Measurements from ENCODE around the gene RAB3C.
A peak's percentile ranks its signal among the peaks of the same experiment; 100 is the strongest.
"Not testable (repeated sequence)": the region's sequence is repeated elsewhere in the genome, so short reads cannot be mapped to it uniquely, and the experiment has no call there.

Gene RAB3C

GRCh38 chr5:58564043-58564832 is 18.6 kb upstream of the RAB3C start:
- not testable (repeated sequence) for H3K9ac ChIP-seq (ENCODE audit: insufficient read length); H3K36me3 ChIP-seq (ENCODE audit: insufficient read depth, low read length); H3K9me3 ChIP-seq (ENCODE audit: low read depth, low read length); H3K4me3 ChIP-seq; DNase-seq (ENCODE audit: low read depth, low spot score); H3K27ac ChIP-seq

GRCh38 chr5:58565033-58565432 is 17.8 kb upstream of the RAB3C start:
- no peaks in the 10 kb centered on the region for H3K9me3 ChIP-seq (ENCODE audit: low read depth, low read length)
- no peak overlapping the region for H3K9ac ChIP-seq (ENCODE audit: insufficient read length)
- no peak for DNase-seq (ENCODE audit: low read depth, low spot score)
- H3K36me3 ChIP-seq (ENCODE audit: insufficient read depth, low read length): no peaks in the 10 kb centered on the region
- no peak for TF ChIP-seq POLR2AphosphoS5 (IDR thresholded peaks at IDR 0.05; ENCODE audit: borderline replicate concordance, low read depth, low read length)
- no peak for TF ChIP-seq EZH2 (IDR thresholded peaks at IDR 0.05)
- no peak for TF ChIP-seq FOXP2 (optimal IDR thresholded peaks at IDR 0.05; ENCODE audit: control extremely low read depth, extremely low read length, insufficient read depth)
- H3K4me3 ChIP-seq: no peak overlapping the region
- no peak overlapping the region for H3K27ac ChIP-seq

- no peak overlapping the region for H3K4me3 ChIP-seq
- TF ChIP-seq EZH2 (IDR thresholded peaks at IDR 0.05): no peak
- TF ChIP-seq POLR2AphosphoS5 (IDR thresholded peaks at IDR 0.05; ENCODE audit: borderline replicate concordance, low read depth, low read length): no peak
- no peak for TF ChIP-seq FOXP2 (optimal IDR thresholded peaks at IDR 0.05; ENCODE audit: control extremely low read depth, extremely low read length, insufficient read depth)
- no peak for DNase-seq (ENCODE audit: low read depth, low spot score)
- no peaks in the 10 kb centered on the region for H3K36me3 ChIP-seq (ENCODE audit: insufficient read depth, low read length)
- no peaks in the 10 kb centered on the region for H3K9me3 ChIP-seq (ENCODE audit: low read depth, low read length)
- H3K27ac ChIP-seq: no peak overlapping the region
- H3K9ac ChIP-seq (ENCODE audit: insufficient read length): no peak overlapping the region
Observed at GRCh38 chr5:58571501-58571900, 11.4 kb upstream of the RAB3C start.

DNA sequence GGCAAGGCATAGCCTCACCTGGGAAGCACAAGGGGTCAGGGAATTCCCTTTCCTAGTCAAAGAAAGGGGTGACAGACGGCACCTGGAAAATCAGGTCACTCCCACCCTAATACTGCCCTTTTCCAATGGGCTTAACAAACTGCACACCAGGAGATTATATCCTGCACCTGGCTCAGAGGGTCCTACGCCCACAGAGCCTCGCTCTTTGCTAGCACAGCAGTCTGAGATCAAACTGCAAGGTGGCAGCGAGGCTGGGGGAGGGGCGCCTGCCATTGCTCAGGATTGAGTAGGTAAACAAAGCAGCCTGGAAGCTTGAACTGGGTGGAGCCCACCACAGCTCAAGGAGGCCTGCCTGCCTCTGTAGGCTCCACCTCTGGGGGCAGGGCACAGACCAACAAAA is 9.9 kb upstream of the RAB3C start:
- H3K4me3 ChIP-seq; H3K9ac ChIP-seq (ENCODE audit: insufficient read length); H3K27ac ChIP-seq; H3K9me3 ChIP-seq (ENCODE audit: low read depth, low read length); DNase-seq (ENCODE audit: low read depth, low spot score); H3K36me3 ChIP-seq (ENCODE audit: insufficient read depth, low read length): not testable (repeated sequence)

- no peak for TF ChIP-seq FOXP2 (optimal IDR thresholded peaks at IDR 0.05; ENCODE audit: control extremely low read depth, extremely low read length, insufficient read depth)
- TF ChIP-seq EZH2 (IDR thresholded peaks at IDR 0.05): no peak
- TF ChIP-seq POLR2AphosphoS5 (IDR thresholded peaks at IDR 0.05; ENCODE audit: borderline replicate concordance, low read depth, low read length): no peak
- no peak overlapping the region for H3K9ac ChIP-seq (ENCODE audit: insufficient read length)
- no peaks in the 10 kb centered on the region for H3K9me3 ChIP-seq (ENCODE audit: low read depth, low read length)
- no peak overlapping the region for H3K27ac ChIP-seq
- no peak overlapping the region for H3K4me3 ChIP-seq
- DNase-seq (ENCODE audit: low read depth, low spot score): no peak
- no peaks in the 10 kb centered on the region for H3K36me3 ChIP-seq (ENCODE audit: insufficient read depth, low read length)
Observed at GRCh38 chr5:58579781-58580180, 3.1 kb upstream of the RAB3C start.

- TF ChIP-seq EZH2 (IDR thresholded peaks at IDR 0.05) (no peak), FOXP2 (optimal IDR thresholded peaks at IDR 0.05; ENCODE audit: control extremely low read depth, extremely low read length, insufficient read depth) (no peak), POLR2AphosphoS5 (IDR thresholded peaks at IDR 0.05; ENCODE audit: borderline replicate concordance, low read depth, low read length) (no peak)
- Histone ChIP-seq H3K4me3 (peak overlapping the region; percentile 93), H3K36me3 (ENCODE audit: insufficient read depth, low read length) (no peaks in the 10 kb centered on the region), H3K9me3 (ENCODE audit: low read depth, low read length) (no peaks in the 10 kb centered on the region), H3K9ac (ENCODE audit: insufficient read length) (peak overlapping the region; percentile 35), H3K27ac (no peak overlapping the region)
- no peak for DNase-seq (ENCODE audit: low read depth, low spot score)
Observed at GRCh38 chr5:58582019-58582802, 664 bp upstream of the RAB3C start.

DNA sequence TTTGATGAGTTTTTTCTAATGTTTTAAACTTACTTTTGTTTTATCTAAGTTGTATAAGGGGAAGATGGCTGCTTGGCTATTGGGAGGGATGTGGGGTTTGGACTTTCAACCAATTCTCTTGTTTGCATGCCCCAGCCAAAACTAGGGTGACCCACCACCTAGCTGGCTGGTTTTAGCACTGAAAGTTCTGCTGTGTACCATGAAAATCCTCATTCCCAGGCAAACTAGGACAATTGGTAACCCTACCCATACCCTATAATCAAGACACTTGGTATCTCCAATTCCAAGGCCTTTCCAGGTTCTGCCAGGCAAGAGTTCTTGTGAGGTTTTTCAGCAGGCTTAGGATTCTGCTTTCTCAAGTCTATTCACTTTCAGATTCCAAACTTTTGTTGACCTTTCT is 13.1 kb downstream of the RAB3C start:
- Histone ChIP-seq H3K36me3 (ENCODE audit: insufficient read depth, low read length) (no peaks in the 10 kb centered on the region), H3K9me3 (ENCODE audit: low read depth, low read length) (no peaks in the 10 kb centered on the region), H3K9ac (ENCODE audit: insufficient read length) (no peak overlapping the region), H3K27ac (no peak overlapping the region), H3K4me3 (no peak overlapping the region)
- TF ChIP-seq EZH2 (IDR thresholded peaks at IDR 0.05) (no peak), FOXP2 (optimal IDR thresholded peaks at IDR 0.05; ENCODE audit: control extremely low read depth, extremely low read length, insufficient read depth) (no peak), POLR2AphosphoS5 (IDR thresholded peaks at IDR 0.05; ENCODE audit: borderline replicate concordance, low read depth, low read length) (no peak)
- DNase-seq (ENCODE audit: low read depth, low spot score): no peak

- H3K36me3 ChIP-seq (ENCODE audit: insufficient read depth, low read length): no peaks in the 10 kb centered on the region
- DNase-seq (ENCODE audit: low read depth, low spot score): no peak
- H3K27ac ChIP-seq: no peak overlapping the region
- H3K4me3 ChIP-seq: no peak overlapping the region
- no peak for TF ChIP-seq EZH2 (IDR thresholded peaks at IDR 0.05)
- TF ChIP-seq FOXP2 (optimal IDR thresholded peaks at IDR 0.05; ENCODE audit: control extremely low read depth, extremely low read length, insufficient read depth): no peak
- no peak for TF ChIP-seq POLR2AphosphoS5 (IDR thresholded peaks at IDR 0.05; ENCODE audit: borderline replicate concordance, low read depth, low read length)
- no peak overlapping the region for H3K9ac ChIP-seq (ENCODE audit: insufficient read length)
- H3K9me3 ChIP-seq (ENCODE audit: low read depth, low read length): no peaks in the 10 kb centered on the region
Observed at GRCh38 chr5:58598440-58598839, 15.6 kb downstream of the RAB3C start.

- DNase-seq (ENCODE audit: low read depth, low spot score): no peak
- Histone ChIP-seq H3K36me3 (ENCODE audit: insufficient read depth, low read length) (no peaks in the 10 kb centered on the region), H3K27ac (no peak overlapping the region), H3K9ac (ENCODE audit: insufficient read length) (no peak overlapping the region), H3K9me3 (ENCODE audit: low read depth, low read length) (no peaks in the 10 kb centered on the region), H3K4me3 (no peak overlapping the region)
- TF ChIP-seq POLR2AphosphoS5 (IDR thresholded peaks at IDR 0.05; ENCODE audit: borderline replicate concordance, low read depth, low read length) (no peak), EZH2 (IDR thresholded peaks at IDR 0.05) (no peak), FOXP2 (optimal IDR thresholded peaks at IDR 0.05; ENCODE audit: control extremely low read depth, extremely low read length, insufficient read depth) (no peak)
Observed at GRCh38 chr5:58599217-58599616, 16.3 kb downstream of the RAB3C start.

DNA sequence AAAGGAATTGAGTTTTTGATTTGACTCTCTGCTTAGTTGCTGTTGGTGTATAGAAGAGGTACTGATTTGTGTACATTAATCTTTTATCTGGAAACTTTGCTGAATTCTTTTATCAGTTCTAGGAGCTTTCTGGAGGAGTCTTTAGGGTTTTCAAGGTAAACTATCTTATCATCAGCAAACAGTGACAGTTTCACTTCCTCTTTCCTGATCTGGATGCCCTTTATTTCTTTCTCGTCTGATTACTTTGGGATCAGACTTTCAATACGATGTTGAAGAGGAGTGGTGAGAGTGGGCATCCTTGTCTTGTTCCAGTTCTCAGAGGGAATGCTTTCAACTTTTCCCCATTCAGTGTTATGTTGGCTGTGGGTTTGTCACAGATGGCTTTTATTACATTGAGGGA is 17.7 kb downstream of the RAB3C start:
- H3K27ac ChIP-seq; H3K4me3 ChIP-seq; H3K36me3 ChIP-seq (ENCODE audit: insufficient read depth, low read length); H3K9me3 ChIP-seq (ENCODE audit: low read depth, low read length); H3K9ac ChIP-seq (ENCODE audit: insufficient read length); DNase-seq (ENCODE audit: low read depth, low spot score): not testable (repeated sequence)

GRCh38 chr5:58602889-58603288 is 20.0 kb downstream of the RAB3C start:
- not testable (repeated sequence) for H3K4me3 ChIP-seq; H3K27ac ChIP-seq; H3K9me3 ChIP-seq (ENCODE audit: low read depth, low read length); H3K36me3 ChIP-seq (ENCODE audit: insufficient read depth, low read length); DNase-seq (ENCODE audit: low read depth, low spot score); H3K9ac ChIP-seq (ENCODE audit: insufficient read length)

Measured in SK-N-MC (cell line).